GM19025 (cell line): ENCODE data around the gene ABHD4.
"Not testable (repeated sequence)": the region's sequence is repeated elsewhere in the genome, so short reads cannot be mapped to it uniquely, and the experiment has no call there.

Source experiments
- ATAC-seq: cut with Tn5 transposase; IDR thresholded peaks from one replicate; pipeline ENCODE4 v1.9.1; 2021; ENCODE audit warnings: mild to moderate bottlenecking, low read depth, moderate library complexity; ENCODE audit not compliant: unreplicated experiment

ABHD4 gene

DNA sequence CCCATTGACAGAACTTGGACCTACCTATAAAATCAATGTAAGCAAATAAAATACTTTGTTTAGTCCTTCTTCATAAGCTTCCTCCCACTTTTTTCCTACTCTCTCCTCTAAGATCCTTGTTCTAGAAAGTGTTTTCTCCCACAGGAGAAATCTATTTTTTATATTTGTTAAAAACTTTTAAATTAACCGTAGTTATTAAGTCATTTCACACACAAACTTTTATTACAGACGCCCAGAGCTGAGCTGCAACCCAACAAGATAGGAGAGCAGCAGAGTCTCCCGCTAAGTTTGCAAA lies 36.8 kb upstream of the ABHD4 start:
- no peak for ATAC-seq

DNA sequence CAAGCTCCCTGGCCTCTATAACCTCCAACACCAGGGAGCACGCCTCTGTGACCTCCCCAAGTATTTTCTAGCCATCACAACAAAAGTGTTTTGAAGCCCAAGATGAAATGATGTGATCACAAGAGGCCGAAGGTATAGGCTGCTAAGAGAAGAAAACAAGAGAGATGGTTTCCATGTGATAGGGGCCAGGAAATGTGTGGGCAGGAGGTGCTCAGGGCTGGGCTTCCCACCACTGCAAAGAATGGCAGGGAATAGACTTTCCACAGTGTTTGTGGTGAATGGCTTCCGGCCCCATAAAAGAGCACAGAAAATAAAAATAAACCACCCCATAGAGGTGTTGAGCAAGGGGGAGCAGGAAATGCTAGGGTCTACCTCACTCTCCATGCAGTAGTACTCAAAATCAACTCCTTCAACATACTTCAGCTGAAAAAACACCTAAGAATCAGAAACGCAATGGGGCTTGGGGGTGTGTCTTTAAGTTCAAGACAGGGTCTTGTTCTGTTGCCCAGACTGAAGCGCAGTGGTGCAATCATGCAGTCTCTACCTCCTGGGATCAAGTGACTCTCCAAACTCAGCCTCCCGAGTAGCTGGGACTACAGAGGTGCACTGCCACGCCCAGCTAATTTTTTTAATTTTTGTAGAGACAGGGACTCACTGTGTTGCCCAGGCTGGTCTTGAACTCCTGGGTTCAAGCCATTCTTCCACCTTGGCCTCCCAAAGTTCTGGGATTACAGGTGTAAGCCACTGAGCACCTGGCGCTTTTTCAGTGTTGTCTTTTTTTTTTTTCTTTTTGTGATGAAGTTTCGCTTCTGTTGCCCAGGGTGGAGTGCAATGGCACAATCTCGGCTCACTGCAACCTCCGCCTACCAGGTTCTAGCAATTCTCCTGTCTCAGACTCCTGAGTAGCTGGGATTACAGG lies 36.2 kb upstream of the ABHD4 start:
- no peak for ATAC-seq

DNA sequence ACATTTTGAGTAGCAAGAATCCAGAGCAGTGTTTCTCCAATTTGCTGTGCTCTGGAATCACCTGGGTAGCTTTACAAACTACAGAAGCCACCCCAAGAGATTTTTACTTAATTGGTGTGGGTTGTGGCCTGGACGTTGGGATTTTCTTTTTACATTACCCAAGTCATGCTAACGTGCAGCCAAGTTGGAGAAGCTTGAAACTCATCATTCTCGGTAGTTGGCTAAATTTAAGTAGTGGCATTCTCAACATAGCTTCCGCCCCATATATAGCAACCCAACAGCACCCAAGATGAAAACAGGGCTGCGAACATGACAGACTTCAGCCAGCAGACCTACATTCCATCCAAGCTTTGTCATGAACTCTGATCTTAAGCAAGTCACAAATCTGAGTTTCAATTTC lies 34.1 kb upstream of the ABHD4 start:
- ATAC-seq: no peak

DNA sequence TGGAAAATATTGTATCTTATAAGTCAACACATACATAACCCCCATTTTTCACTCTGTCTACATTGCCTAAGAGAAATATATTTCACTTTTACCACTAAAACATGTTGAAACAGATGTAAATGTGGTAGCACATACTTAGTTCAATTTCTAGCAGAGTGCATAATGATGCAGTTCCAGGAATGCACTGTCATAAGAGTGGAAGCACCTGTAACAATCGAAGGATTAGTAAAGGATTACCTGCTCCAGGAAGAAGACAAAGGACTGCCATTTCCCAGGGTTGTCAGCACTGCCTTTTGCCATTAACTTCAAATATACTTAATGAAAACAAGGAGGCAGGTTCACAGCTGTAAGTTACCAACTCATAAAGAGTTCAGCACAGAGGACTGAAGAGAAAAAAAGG lies 33.6 kb upstream of the ABHD4 start:
- no peak for ATAC-seq

DNA sequence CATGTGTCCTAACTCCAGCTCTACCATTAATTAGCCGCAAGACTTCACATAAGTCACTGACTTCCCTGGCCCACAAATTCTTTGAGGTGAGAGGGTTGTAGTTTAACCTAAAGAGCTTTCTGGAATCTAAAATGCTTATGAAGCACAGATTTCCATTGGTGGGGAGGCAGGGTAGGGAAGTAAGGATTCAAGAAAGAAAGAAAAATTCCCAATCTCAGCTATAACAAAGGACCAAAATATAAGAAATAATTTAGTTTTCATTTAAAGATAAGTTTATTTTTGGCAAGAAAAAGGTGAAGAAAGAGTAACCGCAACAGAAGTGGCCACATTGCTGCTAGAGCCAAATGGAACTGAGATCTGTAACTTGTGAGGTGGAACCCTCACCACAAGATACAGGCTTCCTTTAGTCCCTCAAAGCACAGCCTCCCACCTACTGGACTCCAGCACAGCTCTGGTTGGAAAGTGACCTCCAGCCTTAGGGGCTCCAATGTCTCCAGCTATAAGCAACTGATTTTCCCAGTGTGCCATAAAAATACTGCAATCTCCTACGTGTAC lies 32.6 kb upstream of the ABHD4 start:
- ATAC-seq: no peak

DNA sequence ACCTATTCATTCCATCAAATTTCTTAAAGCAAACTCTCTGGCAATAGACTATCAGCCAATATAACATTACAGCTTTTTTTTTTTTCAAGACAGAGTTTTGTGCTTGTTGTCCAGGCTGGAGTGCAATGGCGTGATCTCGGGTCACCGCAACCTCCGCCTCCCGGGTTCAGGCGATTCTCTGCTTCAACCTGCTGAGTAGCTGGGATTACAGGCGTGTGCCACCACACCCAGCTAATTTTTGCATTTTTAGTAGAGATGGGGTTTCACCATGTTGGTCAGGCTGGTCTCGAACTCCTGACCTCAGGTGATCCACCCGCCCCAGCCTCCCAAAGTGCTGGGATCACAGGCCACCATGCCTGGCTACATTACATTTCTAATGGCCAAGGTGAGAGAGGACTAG lies 31.8 kb upstream of the ABHD4 start:
- ATAC-seq: not testable (repeated sequence)

DNA sequence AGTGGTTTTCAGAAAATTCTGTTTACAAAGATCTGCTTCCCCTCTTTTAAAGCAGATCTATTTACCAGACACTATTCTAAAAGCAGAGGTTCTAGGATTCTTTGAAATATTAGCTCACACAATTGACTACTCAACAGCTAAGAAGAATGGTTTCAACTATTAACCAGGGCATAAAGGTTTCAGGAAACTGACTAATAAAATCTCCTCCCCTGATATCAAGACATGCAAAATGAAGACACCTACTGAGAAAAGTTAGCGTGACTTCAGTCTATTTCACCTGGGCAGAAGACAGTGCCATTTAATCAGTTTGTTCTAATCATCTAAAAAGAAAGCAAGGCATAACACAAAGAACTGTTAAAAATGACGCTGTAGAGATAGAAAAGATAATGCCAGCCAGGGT lies 31.3 kb upstream of the ABHD4 start:
- ATAC-seq: no peak

DNA sequence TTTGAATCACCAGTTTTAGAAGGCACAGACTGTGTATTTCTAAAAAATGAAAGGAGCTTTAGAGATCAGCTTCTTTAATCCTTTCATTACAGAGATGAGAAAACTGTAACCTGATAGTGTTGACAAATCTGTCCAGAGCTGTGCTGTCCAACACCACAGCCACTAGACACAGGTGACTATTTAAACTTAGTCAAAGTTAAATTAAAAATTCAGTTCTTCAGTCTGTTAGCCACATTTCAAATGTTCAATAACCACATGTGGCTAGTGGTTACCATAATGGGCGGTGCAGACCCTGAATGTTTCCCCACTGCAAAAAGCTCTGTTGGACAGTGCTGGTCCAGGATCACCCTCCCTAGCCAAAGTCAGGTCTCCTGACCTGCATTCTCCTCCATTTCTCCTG lies 30.7 kb upstream of the ABHD4 start:
- no peak for ATAC-seq

DNA sequence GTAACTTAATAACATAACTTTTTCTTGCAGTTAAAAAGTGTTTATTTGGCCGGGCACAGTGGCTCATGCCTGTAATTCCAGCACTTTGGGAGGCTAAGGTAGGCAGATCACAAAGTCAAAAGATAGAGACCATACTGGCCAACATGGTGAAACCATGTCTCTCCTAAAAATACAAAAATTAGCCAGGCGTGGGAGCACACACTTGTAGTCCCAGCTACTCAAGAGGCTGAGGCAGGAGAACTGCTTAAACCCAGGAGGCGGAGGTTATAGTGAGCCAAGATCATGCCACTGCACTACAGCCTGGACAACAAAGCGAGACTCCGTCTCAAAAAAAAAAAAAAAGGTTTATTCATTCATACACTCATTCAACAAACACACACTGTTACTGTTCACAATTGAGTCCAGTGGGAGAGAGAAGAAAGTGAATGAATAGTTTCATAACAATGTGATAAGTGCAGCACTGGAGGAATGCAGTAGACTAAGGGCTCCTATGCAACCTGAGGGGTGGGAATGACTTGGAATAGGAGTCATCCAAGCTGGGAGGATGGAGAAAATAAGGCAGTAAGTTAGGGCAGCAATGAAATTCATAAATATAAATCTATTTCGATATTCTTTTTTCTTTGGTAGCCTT lies 28.9 kb upstream of the ABHD4 start:
- no peak for ATAC-seq

DNA sequence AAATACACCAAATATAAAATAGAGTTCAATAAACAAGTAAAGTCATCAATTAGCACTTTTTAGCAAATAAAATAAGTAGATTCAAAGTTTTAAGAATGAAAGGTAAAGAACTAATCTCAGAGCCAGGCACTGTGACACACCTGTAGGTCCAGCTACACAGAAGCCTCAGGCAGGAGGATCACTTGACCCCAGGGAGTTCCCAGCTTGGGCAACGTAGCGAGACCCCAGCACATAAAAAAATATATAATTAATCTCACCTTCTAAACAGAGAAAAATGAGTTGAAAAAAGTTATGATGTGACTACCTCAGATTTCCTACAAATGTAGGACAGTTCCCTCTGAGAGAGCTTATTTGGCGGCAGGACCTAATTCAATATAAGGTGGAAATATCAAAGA lies 28.4 kb upstream of the ABHD4 start:
- no peak for ATAC-seq

DNA sequence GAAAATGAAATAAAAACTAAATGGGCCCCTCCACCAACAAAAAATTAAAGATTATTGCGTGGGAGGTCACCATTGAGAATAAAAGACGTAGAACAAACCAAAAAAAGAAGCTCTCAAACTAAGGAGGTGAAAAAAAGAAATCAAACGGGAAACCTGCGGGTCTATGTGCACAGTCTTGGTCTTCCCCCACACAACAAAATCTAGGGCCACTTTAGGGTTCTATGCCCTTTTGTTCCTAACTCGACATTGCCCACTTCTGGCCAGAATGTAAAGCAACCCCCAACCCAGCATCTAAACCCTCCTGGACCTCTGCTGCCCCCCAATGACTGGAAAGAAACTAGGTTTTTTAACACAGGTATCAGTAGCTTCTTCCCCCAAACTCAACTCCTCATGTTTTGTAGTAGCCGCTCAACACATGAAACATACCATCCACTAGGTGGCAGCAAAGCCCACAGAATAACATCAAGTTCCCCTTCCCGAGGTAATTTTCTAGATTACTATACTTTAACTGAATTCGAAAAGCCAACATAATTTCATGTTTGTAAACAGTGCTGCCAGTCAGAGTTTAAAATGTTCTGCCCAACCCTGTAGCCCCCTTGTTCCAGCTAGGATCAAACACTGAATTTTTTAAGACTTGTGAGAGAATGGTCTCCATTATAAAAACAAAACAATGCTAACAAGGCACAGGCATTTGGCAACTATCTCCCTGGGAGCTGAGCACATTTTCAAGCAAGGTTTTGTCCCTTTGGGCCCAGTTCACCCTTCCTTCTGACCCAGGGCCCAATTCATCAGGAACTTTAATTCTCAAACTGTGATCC lies 27.8 kb upstream of the ABHD4 start:
- peak; percentile 55 for ATAC-seq

DNA sequence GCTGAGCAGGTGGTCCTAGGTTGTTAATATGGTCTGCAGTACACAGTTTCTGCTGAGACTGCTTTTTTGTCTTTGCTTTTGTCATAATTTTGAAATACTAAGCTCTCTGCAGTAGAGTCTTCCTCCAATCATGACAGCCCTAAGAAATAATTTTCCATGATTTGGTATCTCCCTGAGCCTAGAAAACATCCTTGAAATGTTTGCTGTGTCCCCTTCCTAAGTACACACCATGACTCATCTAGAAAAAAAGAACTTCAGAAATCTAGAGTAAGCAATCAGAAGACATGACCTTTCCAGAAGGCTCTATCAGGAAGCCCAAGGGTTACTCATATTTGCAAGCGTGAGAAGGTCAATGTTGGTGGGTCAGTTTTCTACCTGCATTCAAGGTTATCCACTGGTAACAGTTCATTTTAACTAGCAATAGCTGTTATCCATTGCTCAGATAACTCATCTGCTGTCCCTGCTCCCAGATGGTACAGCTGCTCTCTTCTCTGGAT lies 25.5 kb upstream of the ABHD4 start:
- no peak for ATAC-seq

DNA sequence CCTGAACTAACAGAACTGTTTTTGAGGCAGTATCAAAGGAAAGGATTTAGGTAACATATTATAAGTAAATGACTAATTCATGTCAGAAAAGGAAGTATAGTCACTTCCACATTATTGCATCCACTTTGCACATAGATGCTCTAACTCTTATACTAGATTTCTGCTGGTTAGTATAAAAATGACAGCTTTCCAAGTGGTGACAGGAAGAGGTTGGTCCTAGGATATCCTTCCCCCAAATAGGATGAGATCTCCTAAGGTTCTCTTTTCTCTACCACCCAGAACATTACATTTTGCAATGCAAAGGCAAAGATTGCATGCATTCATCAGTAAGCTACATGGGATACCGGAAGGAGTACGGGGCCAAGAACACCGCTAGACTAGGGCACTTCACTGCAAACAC lies 24.3 kb upstream of the ABHD4 start:
- ATAC-seq: no peak

DNA sequence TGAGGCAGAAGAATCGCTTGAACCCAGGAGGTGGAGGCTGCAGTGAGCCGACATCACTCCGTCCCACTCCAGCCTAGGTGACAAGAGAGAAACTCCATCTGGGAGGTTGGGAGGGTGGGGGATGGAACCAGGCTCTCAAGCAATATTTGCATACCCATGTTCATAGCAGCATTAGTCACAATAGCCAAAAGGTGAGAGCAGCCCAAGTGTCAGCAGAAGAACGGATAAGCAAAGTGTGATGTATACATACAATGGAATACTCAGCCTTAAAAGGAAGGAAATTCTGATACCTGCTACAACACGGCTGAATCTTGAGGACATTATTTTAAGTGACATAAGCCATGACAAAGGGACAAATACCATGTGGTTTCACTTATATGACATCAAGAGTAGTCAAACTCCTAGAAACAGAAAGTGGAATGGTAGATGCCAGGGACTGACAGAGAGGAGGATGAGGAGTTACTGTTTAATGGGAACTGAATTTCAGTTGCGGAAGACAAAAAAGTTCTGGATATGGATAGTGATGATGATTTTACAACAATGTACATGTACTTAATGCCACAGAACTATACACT lies 20.7 kb upstream of the ABHD4 start:
- no peak for ATAC-seq

DNA sequence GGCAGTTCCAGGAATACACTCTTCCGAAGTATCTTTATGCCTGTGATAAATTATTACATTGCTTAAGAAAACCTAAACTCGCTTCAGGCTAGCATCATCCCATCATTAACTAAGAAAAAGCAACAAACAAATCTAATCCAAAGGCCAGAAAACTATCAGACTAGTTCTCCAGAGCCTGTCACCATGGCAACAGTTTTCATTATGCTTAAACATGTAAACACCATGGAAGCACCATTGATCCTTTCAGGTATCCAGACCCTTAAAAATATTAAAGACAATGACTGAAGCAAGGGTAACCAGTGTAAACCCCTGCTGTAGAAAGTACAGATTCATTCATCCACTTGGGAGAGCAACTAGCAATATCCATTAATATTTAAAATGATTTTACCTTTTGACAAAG lies 18.9 kb upstream of the ABHD4 start:
- ATAC-seq: no peak

DNA sequence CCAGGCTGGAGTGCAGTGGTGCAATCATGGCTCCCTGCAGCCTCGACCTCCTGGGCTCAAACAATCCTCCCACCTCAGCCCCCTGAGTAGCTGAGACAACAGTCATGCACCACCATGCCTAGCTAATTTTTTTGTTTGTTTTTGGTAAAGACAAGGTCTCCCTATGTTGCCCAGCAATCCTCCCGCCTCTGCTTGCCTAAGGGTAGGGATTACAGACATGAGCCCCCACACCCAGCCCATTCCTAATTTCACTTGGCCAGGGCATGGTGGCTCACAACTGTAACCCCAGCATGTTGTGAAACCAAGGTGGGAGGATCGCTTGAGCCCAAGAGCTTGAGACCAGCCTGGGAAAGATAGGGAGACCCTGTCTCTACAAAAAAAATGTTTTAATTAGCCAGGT lies 18.2 kb upstream of the ABHD4 start:
- no peak for ATAC-seq

DNA sequence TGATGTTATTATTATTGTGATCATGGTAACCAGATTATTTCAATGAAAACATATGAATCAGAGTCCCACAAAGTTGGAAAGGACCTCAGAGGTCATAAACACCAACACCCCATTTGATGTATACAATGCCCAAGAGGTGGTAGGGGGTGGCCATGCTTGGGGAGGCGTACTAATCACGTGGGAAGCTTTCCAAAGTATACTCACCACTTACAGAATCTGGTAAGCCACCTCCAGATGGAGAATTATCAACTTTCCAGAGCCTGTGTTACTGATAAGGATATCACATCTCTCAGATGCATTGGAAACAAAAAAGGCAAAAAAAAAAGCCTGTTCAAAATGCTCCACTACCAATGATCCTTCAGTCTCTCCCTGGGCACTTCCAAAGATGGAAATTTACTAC lies 17.5 kb upstream of the ABHD4 start:
- ATAC-seq: no peak

DNA sequence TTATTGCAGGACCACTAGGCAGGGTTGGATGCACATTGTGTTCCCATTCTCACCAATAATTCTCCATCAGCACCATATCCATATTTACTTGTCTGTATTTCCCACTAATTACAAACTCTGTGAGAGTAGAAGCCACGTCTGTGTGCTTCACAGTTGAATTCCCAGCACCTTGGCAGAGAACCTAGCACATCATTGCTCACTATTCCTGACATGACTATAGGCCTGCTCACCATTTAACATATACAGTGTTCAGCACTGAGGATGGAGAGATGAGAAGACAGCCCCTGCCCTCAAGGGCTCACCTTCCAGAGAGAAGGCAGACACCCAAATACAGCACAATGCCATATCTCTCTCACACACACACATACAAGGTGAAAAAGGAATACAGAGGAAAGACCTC lies 14.1 kb upstream of the ABHD4 start:
- no peak for ATAC-seq

DNA sequence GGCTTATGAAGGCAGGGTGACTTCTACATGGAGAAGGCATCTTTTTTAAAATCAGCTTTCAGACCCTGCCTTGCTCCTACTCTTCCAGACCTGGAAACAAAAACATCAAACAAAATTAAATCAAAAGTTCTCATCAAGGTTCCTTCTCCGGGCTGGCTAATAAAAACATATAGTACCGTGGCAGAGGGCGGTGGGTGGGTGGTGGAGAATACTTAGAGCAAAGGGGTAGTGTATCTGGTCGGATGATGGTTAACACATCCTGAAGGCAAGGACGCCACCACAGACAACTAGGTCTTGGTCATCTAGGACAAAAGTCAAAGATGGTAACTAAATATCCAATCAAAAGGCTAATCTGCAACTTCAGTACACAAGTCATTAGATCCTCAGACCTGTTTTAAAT lies 10.9 kb upstream of the ABHD4 start:
- ATAC-seq: no peak

DNA sequence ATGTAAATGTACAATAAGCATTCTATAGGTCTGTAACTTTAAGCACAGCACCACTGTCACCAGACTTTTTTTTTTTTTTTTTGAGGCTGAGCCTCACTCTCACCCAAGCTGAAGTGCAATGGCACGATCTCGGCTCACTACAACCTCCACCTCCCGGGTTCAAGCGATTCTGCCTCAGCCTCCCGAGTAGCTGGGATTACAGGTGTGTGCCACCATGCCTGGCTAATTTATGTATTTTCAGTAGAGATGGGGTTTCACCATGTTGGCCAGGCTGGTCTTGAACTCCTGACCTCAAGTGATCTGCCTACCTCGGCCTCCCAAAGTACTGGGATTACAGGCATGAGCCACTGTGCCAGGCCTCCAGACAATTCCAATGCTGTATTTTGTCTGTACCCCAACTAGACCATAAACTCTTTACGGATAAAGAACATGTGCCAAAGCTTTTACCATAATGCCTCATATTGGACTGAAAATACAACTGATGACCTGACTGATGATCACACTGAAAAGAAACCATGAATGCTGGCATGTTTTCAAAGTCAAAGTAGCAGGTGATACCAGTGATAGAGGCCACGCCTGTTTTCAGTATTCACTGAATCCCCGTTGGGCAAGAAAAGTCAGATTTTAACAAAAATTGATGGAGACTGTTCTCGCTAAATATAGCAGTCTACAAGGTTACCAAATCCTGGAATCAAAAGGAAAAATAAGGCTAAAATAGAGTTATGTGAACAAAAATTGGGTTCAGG lies 10.2 kb upstream of the ABHD4 start:
- not testable (repeated sequence) for ATAC-seq
